HCT116 (cell line): ENCODE data around the gene NOC3L. TPM values are rescaled to one million over a fixed set of nuclear protein-coding genes. Genes with fewer than 3 reads are reported as not detected.

ENCODE experiments used
- ATAC-seq: fragments of 200-7000 bp; cut with Tn5 transposase; 2 replicates; pipeline ENCODE4 v1.9.1; 2020; ENCODE audit warnings: mild to moderate bottlenecking, moderate library complexity
- Bru-seq: library from RNA; stranded (reverse); fragments of 400-500 nt; gene quantifications from one replicate; lab custom pipeline; 2021; lab: Mats Ljungman, UMichigan
- BruChase-seq, 2 experiments: library from RNA; stranded (reverse); fragments of 400-500 nt; gene quantifications; one replicate each; lab custom pipeline; 2021; lab: Mats Ljungman, UMichigan
- BruUV-seq: library from RNA; stranded (reverse); fragments of 400-500 nt; replicated peaks from 2 replicates; lab custom pipeline; 2021; lab: Mats Ljungman, UMichigan
- CTCF ChIA-PET: fragments of 300-600 bp; sonication (Branson Sonifier 250); formaldehyde crosslinking; loops from one replicate; lab custom pipeline; 2021; ENCODE audit warnings: antibody characterized with exemption; lab: Charles Lee
- POLR2A ChIA-PET: fragments of 300-600, 350-600 bp; sonication (Branson Sonifier 250); formaldehyde crosslinking; loops from one replicate; lab custom pipeline; 2021; ENCODE audit warnings: antibody characterized with exemption; lab: Charles Lee
- RAD21 ChIA-PET, 2 experiments: fragments of 300-600 bp; sonication (Branson Sonifier 250); formaldehyde crosslinking; loops; one replicate each; lab custom pipeline; 2023; ENCODE audit warnings: low total read pairs in 2 of 2; ENCODE audit not compliant: uncharacterized antibody in 2 of 2, unreplicated experiment in 2 of 2, low non-redundant PET in 1 of 2; lab: Charles Lee
- DNase-seq: peaks from one replicate; pipeline ENCODE4 v3.0.0-alpha.2; 2010; ENCODE audit warnings: low read depth, low spot score
- H2AFZ ChIP-seq: fragments of 200-600 bp; shearing (Covaris generic), sonication (generic); 2 replicates; pipeline ENCODE4 v1.6.1; 2017; ENCODE audit warnings: low read depth, mixed run types, mixed read lengths, antibody characterized with exemption, low read length; ENCODE audit not compliant: poor library complexity, severe bottlenecking
- H3K27ac ChIP-seq: 2 replicates; pipeline ENCODE4 v1.5.1; 2012; ENCODE audit warnings: low read depth, low read length
- H3K27me3 ChIP-seq: fragments of 200-600 bp; sonication (generic); 2 replicates; pipeline ENCODE4 v1.6.1; 2016; ENCODE audit warnings: mixed run types, low read length, mixed read lengths; ENCODE audit not compliant: insufficient read depth
- H3K36me3 ChIP-seq, 2 experiments: fragments of 200-500 bp in 1 of 2; fragments of 200-600 bp in 1 of 2; sonication (Bioruptor generic) in 1 of 2; sonication (generic) in 1 of 2; 2 replicates each; pipeline versions ENCODE4 v1.5.1 to v1.6.1; 2014 to 2016; ENCODE audit warnings: low read length in 2 of 2, inconsistent platforms in 1 of 2, mixed read lengths in 1 of 2, mixed run types in 1 of 2; ENCODE audit not compliant: insufficient read depth in 2 of 2, control insufficient read depth in 1 of 2
- H3K4me1 ChIP-seq, 2 experiments: fragments of 200-600 bp in 1 of 2; sonication (generic) in 1 of 2; 2 replicates each; pipeline versions ENCODE4 v1.5.1 to v1.6.1; 2012 to 2017; ENCODE audit warnings: low read length in 2 of 2, inconsistent platforms in 1 of 2, mild to moderate bottlenecking in 1 of 2, mixed read lengths in 1 of 2, mixed run types in 1 of 2, moderate library complexity in 1 of 2; ENCODE audit not compliant: insufficient read depth in 2 of 2, control insufficient read depth in 1 of 2
- H3K4me2 ChIP-seq: fragments of 200-600 bp; sonication (generic); 2 replicates; pipeline ENCODE4 v1.6.1; 2017; ENCODE audit warnings: mixed run types, low read length, mixed read lengths
- H3K4me3 ChIP-seq, 2 experiments: fragments of 200-600 bp in 1 of 2; sonication (generic) in 1 of 2; replicated peaks in 1 of 2; 2 replicates each; pipeline ENCODE4 v1.5.1; 2011 to 2016; ENCODE audit warnings: low read length in 2 of 2, control low read depth in 1 of 2, low read depth in 1 of 2, mild to moderate bottlenecking in 1 of 2, mixed read lengths in 1 of 2, mixed run types in 1 of 2
- H3K79me2 ChIP-seq: fragments of 200-600 bp; sonication (generic); 2 replicates; pipeline ENCODE4 v1.6.1; 2017; ENCODE audit warnings: mild to moderate bottlenecking, mixed run types, low read length, moderate library complexity, mixed read lengths; ENCODE audit not compliant: insufficient read depth
- H3K9ac ChIP-seq: fragments of 200-600 bp; sonication (generic); 2 replicates; pipeline ENCODE4 v1.6.1; 2016; ENCODE audit warnings: low read length, mixed read lengths
- H3K9me2 ChIP-seq: fragments of 200-600 bp; sonication (generic), shearing (Covaris generic); 2 replicates; pipeline ENCODE4 v1.6.1; 2017; ENCODE audit warnings: mixed run types, mild to moderate bottlenecking, moderate library complexity; ENCODE audit not compliant: insufficient read depth
- H3K9me3 ChIP-seq, 2 experiments: fragments of 200-500 bp in 1 of 2; fragments of 200-600 bp in 1 of 2; sonication (Bioruptor generic) in 1 of 2; sonication (generic) in 1 of 2; 2 replicates each; pipeline ENCODE4 v1.6.1; 2014 to 2017; ENCODE audit warnings: low read length in 2 of 2, mixed read lengths in 2 of 2, inconsistent platforms in 1 of 2, low read depth in 1 of 2, mild to moderate bottlenecking in 1 of 2, mixed run types in 1 of 2, moderate library complexity in 1 of 2; ENCODE audit not compliant: control insufficient read depth in 1 of 2, insufficient read depth in 1 of 2
- H4K20me1 ChIP-seq: fragments of 200-600 bp; sonication (generic), shearing (Covaris generic); 2 replicates; pipeline ENCODE4 v1.6.1; 2017; ENCODE audit warnings: mixed run types, mild to moderate bottlenecking, moderate library complexity; ENCODE audit not compliant: insufficient read depth
- CBX3 ChIP-seq: IDR thresholded peaks from 2 replicates; pipeline ENCODE4 v1.6.1; 2012; ENCODE audit warnings: low read depth
- CEBPB ChIP-seq: IDR thresholded peaks from 2 replicates; pipeline ENCODE4 v1.6.1; 2012; ENCODE audit warnings: low read depth
- EGR1 ChIP-seq: IDR thresholded peaks from 2 replicates; pipeline ENCODE4 v1.6.1; 2012; ENCODE audit warnings: low read depth
- ELF1 ChIP-seq: IDR thresholded peaks from 2 replicates; pipeline ENCODE4 v1.6.1; 2012; ENCODE audit warnings: low read depth, borderline replicate concordance
- EZH2 ChIP-seq: fragments of 200-600 bp; sonication (generic); IDR thresholded peaks from 2 replicates; pipeline ENCODE4 v1.6.1; 2017; ENCODE audit warnings: antibody characterized with exemption, mixed run types
- EZH2phosphoT487 ChIP-seq: fragments of 200-600 bp; IDR thresholded peaks from 2 replicates; pipeline ENCODE4 v1.6.1; 2018; ENCODE audit warnings: antibody characterized with exemption, borderline replicate concordance
- FOSL1 ChIP-seq: IDR thresholded peaks from 2 replicates; pipeline ENCODE4 v1.6.1; 2012; ENCODE audit warnings: low read depth
- MAX ChIP-seq: IDR thresholded peaks from 2 replicates; pipeline ENCODE4 v1.6.1; 2012
- POLR2A ChIP-seq: IDR thresholded peaks from 2 replicates; pipeline ENCODE4 v1.7.0; 2011; ENCODE audit warnings: borderline replicate concordance; ENCODE audit not compliant: insufficient read depth, insufficient read length; ENCODE audit errors: extremely low read depth
- POLR2AphosphoS5 ChIP-seq: IDR thresholded peaks from 2 replicates; pipeline ENCODE4 v1.6.1; 2011; ENCODE audit warnings: mild to moderate bottlenecking, low read depth, low read length, moderate library complexity
- RAD21 ChIP-seq: IDR thresholded peaks from 2 replicates; pipeline ENCODE4 v1.6.1; 2012; ENCODE audit warnings: low read depth, mild to moderate bottlenecking
- REST ChIP-seq: IDR thresholded peaks from 2 replicates; pipeline ENCODE4 v1.6.1; 2012; ENCODE audit warnings: low read depth
- SIN3A ChIP-seq: IDR thresholded peaks from 2 replicates; pipeline ENCODE4 v1.6.1; 2012; ENCODE audit warnings: low read depth
- SP1 ChIP-seq: IDR thresholded peaks from 2 replicates; pipeline ENCODE4 v1.6.1; 2012; ENCODE audit warnings: low read depth
- SRF ChIP-seq: IDR thresholded peaks from 2 replicates; pipeline ENCODE4 v1.6.1; 2012; ENCODE audit warnings: low read depth
- TCF7L2 ChIP-seq: IDR thresholded peaks from 2 replicates; pipeline ENCODE4 v1.7.0; 2011; ENCODE audit warnings: borderline replicate concordance, inconsistent platforms; ENCODE audit not compliant: insufficient read depth, insufficient read length; ENCODE audit errors: extremely low read depth
- YY1 ChIP-seq: IDR thresholded peaks from 2 replicates; pipeline ENCODE4 v1.6.1; 2011; ENCODE audit warnings: low read length, low read depth, moderate library complexity, mild to moderate bottlenecking; ENCODE audit not compliant: insufficient replicate concordance; ENCODE audit errors: extremely low read depth
- ZBTB33 ChIP-seq: IDR thresholded peaks from 2 replicates; pipeline ENCODE4 v1.6.1; 2011; ENCODE audit warnings: mild to moderate bottlenecking, low read length, moderate library complexity; ENCODE audit not compliant: insufficient replicate concordance; ENCODE audit errors: extremely low read depth
- ZFX ChIP-seq: fragments of 450-650 bp; IDR thresholded peaks from 2 replicates; pipeline ENCODE4 v1.6.1; 2017
- ZNF274 ChIP-seq: fragments of 200-500 bp; sonication (Bioruptor generic); IDR thresholded peaks from 2 replicates; pipeline ENCODE4 v1.6.1; 2014; ENCODE audit warnings: mild to moderate bottlenecking, low read depth, low read length, inconsistent platforms
- intact Hi-C: fragments of 100-400 bp; cut with micrococcal nuclease; formaldehyde crosslinking; loops from 2 replicates; pipeline ENCODE4 v1.10.0; 2022
- long read RNA-seq: library from polyadenylated mRNA; unstranded; transcript quantifications from one replicate; pipeline ENCODE4 v2.0.0, GENCODE V29; 2021; ENCODE audit not compliant: unreplicated experiment
- polyA plus RNA-seq: library from polyadenylated mRNA; unstranded; fragments of >200 nt; gene quantifications from 2 replicates; pipeline ENCODE4 v1.2.1, GENCODE V29; 2012; ENCODE audit warnings: missing spikeins
- total RNA-seq: library from RNA; stranded (reverse); gene quantifications from one replicate; pipeline ENCODE4 v1.2.1, GENCODE V29; 2021; ENCODE audit not compliant: unreplicated experiment

The NOC3L gene
- 45.5 TPM for total RNA-seq
- polyA plus RNA-seq, result 7.5 and 11.8 TPM in 2 replicates
- Bru-seq, nascent RNA, result percentile 92 among the genes with signal in this experiment
- BruChase-seq, experiment 1, labeled RNA remaining after a 6-hour chase, result percentile 90 among the genes with signal in this experiment
- percentile 91 among the genes with signal in this experiment for BruChase-seq, experiment 2, labeled RNA remaining after a 2-hour chase
- long read RNA-seq, transcript NOC3L-201 (21 exons, 3,455 nt), result major isoform, 45 of 73 reads
- long read RNA-seq, partial matches to known transcripts, result 18 of 73 reads
- long read RNA-seq, other reads (novel, unspliced or antisense), result 10 of 73 reads

- peak within 1 kb of the TSS; percentile 72 for H3K4me2 ChIP-seq
- peak within 1 kb of the TSS; percentile 78 for H3K9ac ChIP-seq
- CTCF ChIA-PET, result no interaction called here
- DNase-seq, result peak; percentile 93
- H3K4me1 ChIP-seq, result peaks cover 18 to 33% of the 10 kb centered on the region in 2 experiments
- H3K9me3 ChIP-seq, result no peaks in the 10 kb centered on the region
- H3K79me2 ChIP-seq, result peaks cover 52% of the 10 kb centered on the region
- RAD21 ChIA-PET, result no interaction called here
- no peaks in the 10 kb centered on the region for H3K27me3 ChIP-seq
- peaks cover 7 to 23% of the 10 kb centered on the region in 2 experiments; a peak in 3 of 4 replicates for H3K36me3 ChIP-seq
- H4K20me1 ChIP-seq, result peaks cover 10% of the 10 kb centered on the region; the same call in 1 of the 2 replicates
- POLR2A ChIA-PET, result no interaction called here
- no peaks in the 10 kb centered on the region for H3K9me2 ChIP-seq
- peak; percentile 99 for ATAC-seq
- BruUV-seq, result TSS peak; percentile 71
- peak within 1 kb of the TSS; percentile 82 to 93 for H3K4me3 ChIP-seq
- intact Hi-C loops, result loop anchor here (1.0 to 5.0 kb wide), 2 partner anchors 40 to 80 kb away; partner anchors contain the start of gene TBC1D12
- H3K27ac ChIP-seq, result peak within 1 kb of the TSS; percentile 64
- H2AFZ ChIP-seq, result peak within 1 kb of the TSS; percentile 81
- no peak for TF ChIP-seq EZH2
- peak; percentile 32; the same call in 1 of the 2 replicates for TF ChIP-seq ZFX
- TF ChIP-seq SRF, result no peak
- TF ChIP-seq POLR2A, result peak; percentile 86
- TF ChIP-seq RAD21, result no peak; the same call in none of the 2 replicates
- TF ChIP-seq CEBPB, result no peak
- TF ChIP-seq ZNF274, result no peak
- TF ChIP-seq ZBTB33, result peak; percentile 92
- TF ChIP-seq SP1, result peak; percentile 63
- TF ChIP-seq CBX3, result peak; percentile 99
- peak; percentile 97 for TF ChIP-seq POLR2AphosphoS5
- no peak for TF ChIP-seq EZH2phosphoT487
- no peak for TF ChIP-seq EGR1
- no peak for TF ChIP-seq TCF7L2
- peak; percentile 47 for TF ChIP-seq YY1
- TF ChIP-seq ELF1, result peak; percentile 56
- no peak for TF ChIP-seq FOSL1
- TF ChIP-seq REST, result no peak
- peak; percentile 93 for TF ChIP-seq SIN3A
- peak; percentile 100 for TF ChIP-seq MAX
Observed at GRCh38 chr10:94362360-94363250, at the start of gene NOC3L. TSS of gene NOC3L (minus strand) at chr10:94362939. CDS start at chr10:94362838, 101 bp downstream.
